ENCODE data around the gene ALKAL2. TPM values are rescaled to one million over a fixed set of nuclear protein-coding genes. Genes with fewer than 3 reads are reported as not detected.

ALKAL2 gene
- total and polyA plus RNA-seq, 2 of the 13 experiments (the other 11 are each of a cell fraction or from before 2014, with no cell fraction given) = 0.22 to 1.7 TPM

GRCh38 chr2:264493-265468 is 23.1 kb downstream of the ALKAL2 start, which contains the start of gene ACP1 (continued):
- TF ChIP-seq HMG20B (CRISPR knock-in tag; conservative IDR thresholded peaks at IDR 0.05) = no peak
- TF ChIP-seq CSRNP2 (CRISPR knock-in tag; conservative IDR thresholded peaks at IDR 0.05; ENCODE audit: low read depth) = no peak; the same call in 1 of the 2 replicates
- 0 out of 2 replicates have a peak, but pooled peaks have one; percentile 67 for TF ChIP-seq ZNF747 (CRISPR knock-in tag; IDR thresholded peaks at IDR 0.05; ENCODE audit: borderline replicate concordance)
- TF ChIP-seq JDP2 (CRISPR knock-in tag; IDR thresholded peaks at IDR 0.05; ENCODE audit: borderline replicate concordance) = no peak
- TF ChIP-seq ZFP1 (CRISPR knock-in tag; IDR thresholded peaks at IDR 0.05) = 0 out of 2 replicates have a peak, but pooled peaks have one; percentile 17
- no peak for TF ChIP-seq ZNF367 (CRISPR knock-in tag; IDR thresholded peaks at IDR 0.05; ENCODE audit: borderline replicate concordance)
- TF ChIP-seq PREB (CRISPR knock-in tag; IDR thresholded peaks at IDR 0.05) = peak; percentile 59; the same call in 1 of the 2 replicates
- TF ChIP-seq ZNF224 (CRISPR knock-in tag; IDR thresholded peaks at IDR 0.05) = peak; percentile 86; the same call in 1 of the 2 replicates
- no peak for TF ChIP-seq NR2F1 (CRISPR knock-in tag; IDR thresholded peaks at IDR 0.05)
- no peak; the same call in 1 of the 2 replicates for TF ChIP-seq CREB3 (CRISPR knock-in tag; IDR thresholded peaks at IDR 0.05)
- no peak for TF ChIP-seq MATR3 (CRISPR knock-in tag; IDR thresholded peaks at IDR 0.05)
- TF ChIP-seq ZNF280D (CRISPR knock-in tag; IDR thresholded peaks at IDR 0.05) = peak; percentile 61; the same call in 1 of the 2 replicates
- TF ChIP-seq CHD4 (IDR thresholded peaks at IDR 0.05; ENCODE audit: borderline replicate concordance, low read length) = no peak
- peak; percentile 94 for TF ChIP-seq POLR2AphosphoS5 (IDR thresholded peaks at IDR 0.05; ENCODE audit: low read depth, low read length)
- TF ChIP-seq ZFP36L2 (CRISPR knock-in tag; IDR thresholded peaks at IDR 0.05) = no peak
- TF ChIP-seq GMEB2 (CRISPR knock-in tag; IDR thresholded peaks at IDR 0.05; ENCODE audit: low read depth) = peak; percentile 89
- TF ChIP-seq ZNF180 (CRISPR knock-in tag; IDR thresholded peaks at IDR 0.05; ENCODE audit: borderline replicate concordance, low read depth) = no peak; the same call in 1 of the 2 replicates
- TF ChIP-seq SMARCE1 (IDR thresholded peaks at IDR 0.05; ENCODE audit: borderline replicate concordance) = no peak
- no peak for TF ChIP-seq ZNF256 (CRISPR knock-in tag; conservative IDR thresholded peaks at IDR 0.05)
- peak; percentile 86 for TF ChIP-seq ZNF317 (CRISPR knock-in tag; IDR thresholded peaks at IDR 0.05)

Measured in HepG2 (cell line).